Transverse colon (tissue), 4 donors: ENCODE data around the gene RPTOR. TPM values are rescaled to one million over a fixed set of nuclear protein-coding genes. Genes with fewer than 3 reads are reported as not detected.

ENCODE experiments used
- DNase-seq: peaks from one replicate; pipeline ENCODE4 v3.0.0-alpha.2; 2019
- H3K27ac ChIP-seq, 4 donors: fragments of 200-600 bp; sonication (generic); 2 replicates each; pipeline ENCODE4 v1.5.1; 2016 to 2018; ENCODE audit warnings: inconsistent platforms in 4 of 4
- H3K27me3 ChIP-seq: fragments of 200-600 bp; sonication (generic); 2 replicates; pipeline ENCODE4 v1.5.1; 2017; ENCODE audit warnings: inconsistent platforms
- H3K36me3 ChIP-seq, 4 donors: fragments of 200-600 bp; sonication (generic); 2 replicates each; pipeline ENCODE4 v1.5.1; 2017 to 2019; ENCODE audit warnings: inconsistent platforms in 4 of 4
- H3K4me1 ChIP-seq, 4 donors: fragments of 200-600 bp; sonication (generic); 2 replicates each; pipeline ENCODE4 v1.5.1; 2017 to 2020; ENCODE audit warnings: inconsistent platforms in 4 of 4
- H3K4me3 ChIP-seq, 4 donors: fragments of 200-600 bp; sonication (generic); 1 replicate in 1 of 4; 2 replicates in 3 of 4; pipeline versions ENCODE4 v1.5.1 to v1.6.1; 2017 to 2019; ENCODE audit warnings: inconsistent platforms in 4 of 4
- H3K9me3 ChIP-seq, 2 donors: fragments of 200-600 bp; sonication (generic); 2 replicates each; pipeline ENCODE4 v1.5.1; 2017 to 2019; ENCODE audit warnings: inconsistent platforms in 2 of 2
- CTCF ChIP-seq, 5 experiments: fragments of 200-600 bp in 3 of 5; fragments of 450-650 bp in 2 of 5; sonication (generic) in 3 of 5; IDR thresholded peaks; 1 replicate in 2 of 5; 2 replicates in 3 of 5; pipeline ENCODE4 v1.5.1; 2016 to 2017; ENCODE audit warnings: antibody characterized with exemption in 5 of 5, inconsistent platforms in 3 of 5, mild to moderate bottlenecking in 2 of 5, moderate library complexity in 1 of 5
- EP300 ChIP-seq: sonication (generic); formaldehyde crosslinking; IDR thresholded peaks from one replicate; pipeline ENCODE4 v1.6.1; 2017; ENCODE audit warnings: antibody characterized with exemption, low read depth
- POLR2A ChIP-seq: fragments of 450-650 bp; IDR thresholded peaks from one replicate; pipeline ENCODE4 v1.6.1; 2016; ENCODE audit warnings: antibody characterized with exemption, mild to moderate bottlenecking, moderate library complexity
- POLR2AphosphoS5 ChIP-seq, 3 donors: sonication (generic); formaldehyde crosslinking; IDR thresholded peaks; one replicate each; pipeline ENCODE4 v1.6.1; 2016; ENCODE audit warnings: antibody characterized with exemption in 3 of 3
- WGBS, 2 donors: methylation state at CpG; one replicate each; pipeline ENCODE4 v1.1.5; 2018; ENCODE audit warnings: low coverage in 1 of 2; 5-methylcytosine and 5-hydroxymethylcytosine counted together
- in situ Hi-C, 4 donors: fragments of 200-750 bp; cut with MboI; loops; one replicate each; pipeline versions ENCODE4 v1.15.0 to v1.15.1; 2017; ENCODE audit warnings: low sequenced_read_pairs in 3 of 4, low pct_ligation_motif_present in 1 of 4, low pct_unique_long_range_greater_than_20kb in 1 of 4
- intact Hi-C: fragments of 100-400 bp; cut with DNase I; formaldehyde crosslinking; loops from one replicate; pipeline ENCODE4 v1.15.1; 2023; ENCODE audit warnings: low total_unique reads
- total RNA-seq, 4 donors: library from RNA; depleted of rRNA; stranded (reverse); fragments of >200 nt; gene quantifications; one replicate each; pipeline ENCODE4 v1.1.0, GENCODE V29; 2016

Gene RPTOR
- total RNA-seq, 4 donors from 2014 or later = 28.9 to 79.3 (median 48.0) TPM

GRCh38 chr17:80838311-80839025 lies 293.8 kb downstream of the RPTOR start:
- intact Hi-C loops = no loop called here
- no peak overlapping the region for H3K27ac ChIP-seq
- no peak for DNase-seq
- TF ChIP-seq POLR2AphosphoS5 (IDR thresholded peaks at IDR 0.05) (no peak), CTCF (IDR thresholded peaks at IDR 0.05) (no peak), POLR2A (no peak), EP300 (no peak)
- in situ Hi-C loops = no loop called here
- WGBS, 2 donors = 93% methylated on average over 30 of the region's 30 CpGs; no CpG with 5 or more reads in 1 of the 2 donors
- H3K4me1 ChIP-seq = peaks cover 5 to 8% (median 6%) of the 10 kb centered on the region in 4 donors
- H3K4me3 ChIP-seq = no peak overlapping the region
- no peaks in the 10 kb centered on the region for H3K36me3 ChIP-seq
- H3K9me3 ChIP-seq = no peaks in the 10 kb centered on the region
- H3K27me3 ChIP-seq = no peaks in the 10 kb centered on the region

GRCh38 chr17:80839026-80839345 lies 294.3 kb downstream of the RPTOR start:
- TF ChIP-seq POLR2A (no peak), EP300 (no peak), CTCF (IDR thresholded peaks at IDR 0.05) (no peak), POLR2AphosphoS5 (IDR thresholded peaks at IDR 0.05) (no peak)
- Histone ChIP-seq H3K27ac (no peak overlapping the region), H3K36me3 (no peaks in the 10 kb centered on the region), H3K4me3 (no peak overlapping the region), H3K27me3 (no peaks in the 10 kb centered on the region), H3K4me1 (peaks cover 0 to 3% (median under 1%) of the 10 kb centered on the region in 4 donors), H3K9me3 (no peaks in the 10 kb centered on the region)
- 72 to 80% methylated on average over 1 to 11 of the region's 11 CpGs for WGBS, 2 donors
- in situ Hi-C loops (no loop called here), intact Hi-C loops (no loop called here)
- DNase-seq = no peak

- intact Hi-C loops (no loop called here), in situ Hi-C loops (no loop called here)
- Histone ChIP-seq H3K9me3 (no peaks in the 10 kb centered on the region), H3K36me3 (no peaks in the 10 kb centered on the region), H3K4me3 (no peak overlapping the region), H3K27ac (no peak overlapping the region), H3K27me3 (no peaks in the 10 kb centered on the region), H3K4me1 (no peaks in the 10 kb centered on the region)
- TF ChIP-seq EP300 (no peak), CTCF (IDR thresholded peaks at IDR 0.05) (no peak), POLR2A (no peak), POLR2AphosphoS5 (IDR thresholded peaks at IDR 0.05) (no peak)
- no peak for DNase-seq
- WGBS, 2 donors = 67 to 88% methylated on average over 3 to 8 of the region's 8 CpGs
Observed at GRCh38 chr17:80839511-80839941, 294.9 kb downstream of the RPTOR start.

GRCh38 chr17:80839970-80840369 lies 295.3 kb downstream of the RPTOR start:
- H3K27me3 ChIP-seq = no peaks in the 10 kb centered on the region
- no peak overlapping the region for H3K4me3 ChIP-seq
- TF ChIP-seq CTCF (IDR thresholded peaks at IDR 0.05) = no peak
- no peak for TF ChIP-seq POLR2A
- TF ChIP-seq POLR2AphosphoS5 (IDR thresholded peaks at IDR 0.05) = no peak
- TF ChIP-seq EP300 = no peak
- DNase-seq = no peak
- H3K9me3 ChIP-seq = no peaks in the 10 kb centered on the region
- no peaks in the 10 kb centered on the region for H3K4me1 ChIP-seq
- H3K36me3 ChIP-seq = no peaks in the 10 kb centered on the region
- no peak overlapping the region for H3K27ac ChIP-seq
- WGBS, 2 donors = 95 to 100% methylated on average over 6 to 15 of the region's 15 CpGs
- intact Hi-C loops (no loop called here), in situ Hi-C loops (no loop called here)
